ENCODE measurements around the gene GMPPA. TPM values are rescaled to one million over a fixed set of nuclear protein-coding genes. Genes with fewer than 3 reads are reported as not detected.

The GMPPA gene
- total and polyA plus RNA-seq, 4 donors, result 18.8 to 48.9 (median 38.7) TPM

DNA sequence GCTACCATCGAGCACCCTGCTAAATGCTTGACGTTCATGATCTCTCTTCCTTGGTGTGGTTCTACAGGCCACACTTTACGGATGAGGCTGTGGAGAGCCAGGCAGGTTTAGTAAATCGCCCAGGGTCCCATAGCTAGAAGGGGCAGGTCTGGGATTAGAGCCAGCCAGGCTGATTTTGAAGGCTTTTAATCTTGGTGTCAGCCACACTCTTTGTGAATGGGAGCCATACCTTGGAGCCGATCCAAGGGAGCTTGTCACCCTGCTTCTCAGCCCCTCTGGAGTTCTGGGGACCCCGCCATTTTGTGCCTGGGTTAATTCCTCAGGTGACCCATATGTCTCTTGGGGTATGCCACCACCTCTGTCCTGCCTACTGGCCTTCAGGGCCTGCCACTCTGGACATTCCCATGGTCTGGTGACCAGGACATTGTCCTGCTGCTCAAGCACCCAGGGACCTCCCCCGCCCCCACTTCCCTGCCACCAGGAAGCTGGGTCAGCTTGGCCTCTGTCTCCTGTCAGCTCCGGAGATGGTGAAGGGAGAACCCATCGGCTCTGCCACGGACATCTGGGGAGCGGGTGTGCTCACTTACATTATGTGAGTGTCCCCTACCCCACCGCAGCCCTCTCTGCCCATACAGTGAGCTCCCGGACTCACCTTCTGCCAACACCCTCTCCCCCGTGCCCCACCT lies 7.3 kb upstream of the GMPPA start:
- no peak for ATAC-seq (ENCODE audit: insufficient read depth, low FRiP score)
- no peak overlapping the region for H3K9ac ChIP-seq (ENCODE audit: insufficient read depth in 1 of 2, low read length in 2 of 2)

DNA sequence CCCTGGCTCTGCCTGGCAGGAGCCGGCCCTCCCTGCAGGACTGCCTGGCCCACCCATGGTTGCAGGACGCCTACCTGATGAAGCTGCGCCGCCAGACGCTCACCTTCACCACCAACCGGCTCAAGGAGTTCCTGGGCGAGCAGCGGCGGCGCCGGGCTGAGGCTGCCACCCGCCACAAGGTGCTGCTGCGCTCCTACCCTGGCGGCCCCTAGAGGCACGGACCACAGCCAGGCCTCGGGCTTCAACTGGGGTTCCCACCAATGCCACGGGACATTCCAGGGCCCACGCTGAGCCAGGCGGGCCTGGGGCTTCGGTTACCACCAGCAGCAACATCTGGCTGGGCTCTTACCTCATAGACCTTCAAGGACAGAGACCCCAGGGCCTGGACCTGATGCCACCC lies 6.1 kb upstream of the GMPPA start:
- peaks cover 6 to 42% (median 22%) of the 10 kb centered on the region in 3 donors for H3K27me3 ChIP-seq (ENCODE audit: control insufficient read depth in 3 of 3, insufficient read depth in 3 of 3, low read length in 2 of 3)
- H3K4me1 ChIP-seq (ENCODE audit: control insufficient read depth in 5 of 5, insufficient read depth in 5 of 5, low read length in 5 of 5), result peaks cover 0 to 26% (median 11%) of the 10 kb centered on the region in 5 donors
- TF ChIP-seq, protein P1, sequence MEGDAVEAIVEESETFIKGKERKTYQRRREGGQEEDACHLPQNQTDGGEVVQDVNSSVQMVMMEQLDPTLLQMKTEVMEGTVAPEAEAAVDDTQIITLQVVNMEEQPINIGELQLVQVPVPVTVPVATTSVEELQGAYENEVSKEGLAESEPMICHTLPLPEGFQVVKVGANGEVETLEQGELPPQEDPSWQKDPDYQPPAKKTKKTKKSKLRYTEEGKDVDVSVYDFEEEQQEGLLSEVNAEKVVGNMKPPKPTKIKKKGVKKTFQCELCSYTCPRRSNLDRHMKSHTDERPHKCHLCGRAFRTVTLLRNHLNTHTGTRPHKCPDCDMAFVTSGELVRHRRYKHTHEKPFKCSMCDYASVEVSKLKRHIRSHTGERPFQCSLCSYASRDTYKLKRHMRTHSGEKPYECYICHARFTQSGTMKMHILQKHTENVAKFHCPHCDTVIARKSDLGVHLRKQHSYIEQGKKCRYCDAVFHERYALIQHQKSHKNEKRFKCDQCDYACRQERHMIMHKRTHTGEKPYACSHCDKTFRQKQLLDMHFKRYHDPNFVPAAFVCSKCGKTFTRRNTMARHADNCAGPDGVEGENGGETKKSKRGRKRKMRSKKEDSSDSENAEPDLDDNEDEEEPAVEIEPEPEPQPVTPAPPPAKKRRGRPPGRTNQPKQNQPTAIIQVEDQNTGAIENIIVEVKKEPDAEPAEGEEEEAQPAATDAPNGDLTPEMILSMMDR (IDR thresholded peaks at IDR 0.05; ENCODE audit: control extremely low read depth, extremely low read depth), result no peak
- peaks cover 0 to 5% (median 0%) of the 10 kb centered on the region in 4 donors for H3K9me3 ChIP-seq (ENCODE audit: control insufficient read depth in 4 of 4, insufficient read depth in 3 of 4, low read length in 3 of 4)
- no peaks in the 10 kb centered on the region for H3K36me3 ChIP-seq (ENCODE audit: control insufficient read depth in 4 of 4, insufficient read depth in 4 of 4, low read length in 4 of 4)
- ATAC-seq (ENCODE audit: insufficient read depth, low FRiP score), result no peak
- no peak overlapping the region for H3K4me3 ChIP-seq
- no peak overlapping the region for H3K27ac ChIP-seq (ENCODE audit: low read depth in 1 of 2, low read length in 1 of 2)
- H3K9ac ChIP-seq (ENCODE audit: insufficient read depth in 1 of 2, low read length in 2 of 2), result no peak overlapping the region
- 59 to 76% methylated on average over 20 of the region's 20 CpGs for WGBS, 2 donors
- DNase-seq, result no peak

More for the DNA sequence above, 7.3 kb upstream of the GMPPA start:
- Histone ChIP-seq H3K4me1 (ENCODE audit: control insufficient read depth in 5 of 5, insufficient read depth in 5 of 5, low read length in 5 of 5) (peaks cover 0 to 15% (median 0%) of the 10 kb centered on the region in 5 donors), H3K4me3 (no peak overlapping the region), H3K9me3 (ENCODE audit: control insufficient read depth in 4 of 4, insufficient read depth in 3 of 4, low read length in 3 of 4) (peaks cover 0 to 5% (median 0%) of the 10 kb centered on the region in 4 donors), H3K27ac (ENCODE audit: low read depth in 1 of 2, low read length in 1 of 2) (no peak overlapping the region), H3K27me3 (ENCODE audit: control insufficient read depth in 3 of 3, insufficient read depth in 3 of 3, low read length in 2 of 3) (peaks cover 6 to 34% (median 12%) of the 10 kb centered on the region in 3 donors), H3K36me3 (ENCODE audit: control insufficient read depth in 4 of 4, insufficient read depth in 4 of 4, low read length in 4 of 4) (no peaks in the 10 kb centered on the region)
- TF ChIP-seq, protein P1 (IDR thresholded peaks at IDR 0.05; ENCODE audit: control extremely low read depth, extremely low read depth), result no peak
- WGBS, 2 donors, result 78 to 86% methylated on average over 14 of the region's 14 CpGs
- no peak for DNase-seq

DNA sequence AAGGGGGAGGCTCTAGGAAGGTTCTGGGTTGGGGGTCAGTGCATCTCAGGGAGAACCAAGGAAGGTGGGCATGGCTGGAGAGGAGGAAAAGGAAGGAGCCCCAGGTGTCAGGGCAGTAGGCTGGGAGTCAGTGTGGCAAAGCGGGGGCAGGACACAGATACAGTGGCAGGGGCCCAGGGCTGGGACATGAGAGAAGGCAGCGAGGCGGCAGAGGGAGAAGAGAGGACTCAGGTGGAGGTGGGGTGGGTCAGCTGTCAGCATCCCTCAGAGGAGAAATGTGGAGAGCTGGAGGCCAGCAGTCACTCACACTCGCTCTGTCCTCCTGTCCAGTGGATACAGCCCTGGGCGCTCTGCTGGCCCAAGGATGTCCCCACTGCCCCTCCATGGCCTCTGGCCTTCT lies 5.6 kb upstream of the GMPPA start:
- peaks cover 6 to 47% (median 23%) of the 10 kb centered on the region in 3 donors for H3K27me3 ChIP-seq (ENCODE audit: control insufficient read depth in 3 of 3, insufficient read depth in 3 of 3, low read length in 2 of 3)
- H3K27ac ChIP-seq (ENCODE audit: low read depth in 1 of 2, low read length in 1 of 2), result no peak overlapping the region
- no peak overlapping the region for H3K9ac ChIP-seq (ENCODE audit: insufficient read depth in 1 of 2, low read length in 2 of 2)
- H3K36me3 ChIP-seq (ENCODE audit: control insufficient read depth in 4 of 4, insufficient read depth in 4 of 4, low read length in 4 of 4), result no peaks in the 10 kb centered on the region
- 84 to 95% methylated on average over 5 of the region's 5 CpGs for WGBS, 2 donors
- no peak overlapping the region for H3K4me3 ChIP-seq
- ATAC-seq (ENCODE audit: insufficient read depth, low FRiP score), result no peak
- DNase-seq, result no peak
- peaks cover 0 to 5% (median 0%) of the 10 kb centered on the region in 4 donors for H3K9me3 ChIP-seq (ENCODE audit: control insufficient read depth in 4 of 4, insufficient read depth in 3 of 4, low read length in 3 of 4)
- peaks cover 0 to 31% (median 11%) of the 10 kb centered on the region in 5 donors for H3K4me1 ChIP-seq (ENCODE audit: control insufficient read depth in 5 of 5, insufficient read depth in 5 of 5, low read length in 5 of 5)
- TF ChIP-seq, protein P1 (IDR thresholded peaks at IDR 0.05; ENCODE audit: control extremely low read depth, extremely low read depth), result no peak

All from lung (tissue), 12 donors.